ENCODE data around the gene RDH13.
A peak's percentile ranks its signal among the peaks of the same experiment; 100 is the strongest.

The RDH13 gene

GRCh38 chr19:55070466-55071128 is 7.6 kb upstream of the RDH13 start:
- TF ChIP-seq ZC3H10 (CRISPR knock-in tag; IDR thresholded peaks at IDR 0.05): no peak
- TF ChIP-seq CREB5 (CRISPR knock-in tag; IDR thresholded peaks at IDR 0.05; ENCODE audit: low read depth): no peak
- TF ChIP-seq GLIS3 (CRISPR knock-in tag; IDR thresholded peaks at IDR 0.05): no peak
- no peak for TF ChIP-seq ZNF565 (CRISPR knock-in tag; conservative IDR thresholded peaks at IDR 0.05; ENCODE audit: low read depth)
- no peak for TF ChIP-seq ZNF70 (CRISPR knock-in tag; IDR thresholded peaks at IDR 0.05)
- no peak for TF ChIP-seq PATZ1 (CRISPR knock-in tag; IDR thresholded peaks at IDR 0.05; ENCODE audit: borderline replicate concordance)
- TF ChIP-seq RARB (CRISPR knock-in tag; IDR thresholded peaks at IDR 0.05): no peak
- TF ChIP-seq BACH2 (CRISPR knock-in tag; IDR thresholded peaks at IDR 0.05; ENCODE audit: borderline replicate concordance): no peak
- no peak for TF ChIP-seq TCF4 (CRISPR knock-in tag; IDR thresholded peaks at IDR 0.05; ENCODE audit: borderline replicate concordance)
- TF ChIP-seq POU6F1 (CRISPR knock-in tag; IDR thresholded peaks at IDR 0.05; ENCODE audit: borderline replicate concordance, low read depth): no peak
- no peak for TF ChIP-seq ZNF8 (CRISPR knock-in tag; IDR thresholded peaks at IDR 0.05)
- TF ChIP-seq ISL1 (CRISPR knock-in tag; IDR thresholded peaks at IDR 0.05): no peak
- no peak for TF ChIP-seq PPARA (CRISPR knock-in tag; IDR thresholded peaks at IDR 0.05; ENCODE audit: borderline replicate concordance)
- no peak for TF ChIP-seq ZFP3 (CRISPR knock-in tag; IDR thresholded peaks at IDR 0.05)
- TF ChIP-seq OSR1 (CRISPR knock-in tag; IDR thresholded peaks at IDR 0.05): no peak
- no peak for TF ChIP-seq CSDC2 (CRISPR knock-in tag; IDR thresholded peaks at IDR 0.05)
- no peak for TF ChIP-seq SNAI2 (CRISPR knock-in tag; IDR thresholded peaks at IDR 0.05)
- no peak for TF ChIP-seq ESRRG (CRISPR knock-in tag; IDR thresholded peaks at IDR 0.05)
- no peak for TF ChIP-seq CSRNP3 (CRISPR knock-in tag; IDR thresholded peaks at IDR 0.05)
- TF ChIP-seq TSHZ2 (CRISPR knock-in tag; IDR thresholded peaks at IDR 0.05): no peak

GRCh38 chr19:55069865-55070197 is 6.9 kb upstream of the RDH13 start:
- TF ChIP-seq ZFP3 (CRISPR knock-in tag; IDR thresholded peaks at IDR 0.05): peak; percentile 99
- TF ChIP-seq ISL1 (CRISPR knock-in tag; IDR thresholded peaks at IDR 0.05): no peak
- no peak for ATAC-seq

More at GRCh38 chr19:55070466-55071128, 7.6 kb upstream of the RDH13 start:
- no peak for ATAC-seq

GRCh38 chr19:55068950-55069864 is 6.3 kb upstream of the RDH13 start:
- peak; percentile 53 for ATAC-seq
- TF ChIP-seq ZNF70 (CRISPR knock-in tag; IDR thresholded peaks at IDR 0.05) (no peak), ZC3H10 (CRISPR knock-in tag; IDR thresholded peaks at IDR 0.05) (no peak)

Data from SK-N-SH treated with all-trans-retinoic acid at 6 μM for 48 hours (cell line).